PC-3 (cell line): ENCODE measurements around the gene COMT. TPM values are rescaled to one million over a fixed set of nuclear protein-coding genes. Genes with fewer than 3 reads are reported as not detected.

Source experiments
- ATAC-seq: fragments of 200-7000 bp; cut with Tn5 transposase; 2 replicates; pipeline ENCODE4 v1.9.1; 2020; ENCODE audit warnings: mild to moderate bottlenecking, moderate library complexity
- BruUV-seq: library from RNA; stranded (reverse); fragments of 400-500 nt; replicated peaks from 2 replicates; lab custom pipeline; 2021; lab: Mats Ljungman, UMichigan
- CTCF ChIA-PET: fragments of 300-600 bp; sonication (Branson Sonifier 250); formaldehyde crosslinking; loops from one replicate; lab custom pipeline; 2022; ENCODE audit warnings: antibody characterized with exemption; lab: Charles Lee
- POLR2A ChIA-PET: fragments of 300-600 bp; sonication (Branson Sonifier 250); formaldehyde crosslinking; loops from one replicate; lab custom pipeline; 2022; ENCODE audit warnings: antibody characterized with exemption; ENCODE audit not compliant: unreplicated experiment; lab: Charles Lee
- DNase-seq: peaks from one replicate; pipeline ENCODE4 v3.0.0-alpha.2; 2015
- H2AFZ ChIP-seq: fragments of 300-600 bp; sonication (generic); 2 replicates; pipeline ENCODE4 v1.6.0; 2016; ENCODE audit warnings: antibody characterized with exemption, low read length
- H3F3A ChIP-seq: fragments of 300-600 bp; sonication (generic); one replicate; pipeline ENCODE4 v1.6.0; 2017; ENCODE audit warnings: antibody characterized with exemption, low read length, control low read depth, mild to moderate bottlenecking; ENCODE audit not compliant: unreplicated experiment
- H3K27ac ChIP-seq: fragments of 300-600 bp; sonication (generic); 2 replicates; pipeline ENCODE4 v1.5.1; 2016; ENCODE audit warnings: mild to moderate bottlenecking, low read length
- H3K27me3 ChIP-seq: fragments of 300-600 bp; sonication (generic); 2 replicates; pipeline ENCODE4 v1.6.1; 2016; ENCODE audit warnings: low read length, mixed read lengths
- H3K36me3 ChIP-seq: fragments of 300-600 bp; sonication (generic); 2 replicates; pipeline ENCODE4 v1.6.1; 2016; ENCODE audit warnings: low read depth, mixed run types, low read length, mixed read lengths
- H3K4me1 ChIP-seq: fragments of 300-600 bp; sonication (generic); 2 replicates; pipeline ENCODE4 v1.5.1; 2016; ENCODE audit warnings: low read length; ENCODE audit not compliant: insufficient read depth
- H3K4me2 ChIP-seq: fragments of 300-600 bp; sonication (generic); 2 replicates; pipeline ENCODE4 v1.6.0; 2016; ENCODE audit warnings: low read length
- H3K4me3 ChIP-seq: fragments of 300-600 bp; sonication (generic); 2 replicates; pipeline ENCODE4 v1.5.1; 2016; ENCODE audit warnings: mild to moderate bottlenecking, low read length, mixed read lengths
- H3K79me2 ChIP-seq: fragments of 300-600 bp; sonication (generic); 2 replicates; pipeline ENCODE4 v1.6.1; 2017; ENCODE audit warnings: low read length, mixed read lengths
- H3K9ac ChIP-seq: fragments of 300-600 bp; sonication (generic); 2 replicates; pipeline ENCODE4 v1.6.0; 2016; ENCODE audit warnings: mild to moderate bottlenecking, low read length
- H3K9me2 ChIP-seq: fragments of 300-600 bp; sonication (generic); replicated peaks from 2 replicates; pipeline ENCODE4 v1.6.1; 2016; ENCODE audit warnings: mixed run types, low read length, mixed read lengths
- H3K9me3 ChIP-seq: fragments of 300-600 bp; sonication (generic); 2 replicates; pipeline ENCODE4 v1.6.1; 2016; ENCODE audit warnings: low read length, mixed read lengths
- H4K20me1 ChIP-seq: fragments of 300-600 bp; sonication (generic); 2 replicates; pipeline ENCODE4 v1.6.1; 2016; ENCODE audit warnings: low read length, mixed read lengths
- CTCF ChIP-seq: fragments of 300-600 bp; sonication (generic); conservative IDR thresholded peaks from 2 replicates; pipeline ENCODE4 v1.5.1; 2017; ENCODE audit warnings: antibody characterized with exemption, low read depth, mild to moderate bottlenecking, low read length
- EZH2 ChIP-seq: fragments of 300-600 bp; sonication (generic); IDR thresholded peaks from one replicate; pipeline ENCODE4 v1.6.1; 2017; ENCODE audit warnings: antibody characterized with exemption, mild to moderate bottlenecking, low read length; ENCODE audit not compliant: unreplicated experiment
- EZH2phosphoT487 ChIP-seq: fragments of 300-600 bp; sonication (generic); IDR thresholded peaks from 2 replicates; pipeline ENCODE4 v1.6.1; 2018; ENCODE audit warnings: mild to moderate bottlenecking, antibody characterized with exemption, low read length, borderline replicate concordance
- intact Hi-C: fragments of 100-400 bp; cut with micrococcal nuclease; formaldehyde crosslinking; loops from 2 replicates; pipeline ENCODE4 v1.9.0; 2023
- total RNA-seq: library from RNA; depleted of rRNA; stranded (reverse); fragments of >200 nt; gene quantifications from 2 replicates; pipeline ENCODE4 v1.2.3, GENCODE V29; 2014

Gene COMT
- total RNA-seq, 1 experiment from 2014 or later: 204 TPM

- Histone ChIP-seq H3K4me2 (no peak overlapping the region), H2AFZ (no peak overlapping the region), H3K79me2 (no peaks in the 10 kb centered on the region), H3K4me3 (no peak overlapping the region), H3K27me3 (no peaks in the 10 kb centered on the region), H3K9me2 (no peaks in the 10 kb centered on the region), H4K20me1 (no peaks in the 10 kb centered on the region), H3K36me3 (no peaks in the 10 kb centered on the region), H3K4me1 (peaks cover 18% of the 10 kb centered on the region), H3K9ac (no peak overlapping the region), H3K27ac (no peak overlapping the region), H3F3A (no peaks in the 10 kb centered on the region), H3K9me3 (no peaks in the 10 kb centered on the region)
- BruUV-seq: no TSS peak
- POLR2A ChIA-PET: interaction anchor here (0.5 kb wide), 2 partner anchors 22 to 37 kb away, joined by 3 to 7 read pairs; no protein-coding TSS in a partner anchor
- DNase-seq (peak; percentile 62), ATAC-seq (peak; percentile 65)
- intact Hi-C loops: no loop called here
- CTCF ChIA-PET: no interaction called here
- TF ChIP-seq CTCF: no peak
- TF ChIP-seq EZH2: no peak
- no peak for TF ChIP-seq EZH2phosphoT487
These were observed 42.7 kb downstream of the COMT start for GRCh38 chr22:19984201-19984753.

- Histone ChIP-seq H3K27ac (no peak overlapping the region), H3F3A (no peaks in the 10 kb centered on the region), H3K4me3 (no peak overlapping the region), H2AFZ (no peak overlapping the region), H3K9me2 (no peaks in the 10 kb centered on the region), H3K36me3 (no peaks in the 10 kb centered on the region), H3K9ac (no peak overlapping the region), H3K27me3 (no peaks in the 10 kb centered on the region), H3K4me1 (peaks cover 18% of the 10 kb centered on the region), H3K9me3 (no peaks in the 10 kb centered on the region), H4K20me1 (no peaks in the 10 kb centered on the region), H3K4me2 (no peak overlapping the region), H3K79me2 (no peaks in the 10 kb centered on the region)
- ChIA-PET CTCF (interaction anchor here (1.2 kb wide), 1 partner anchor 31 kb away, joined by 4 read pairs; no protein-coding TSS in a partner anchor), POLR2A (no interaction called here)
- intact Hi-C loops: no loop called here
- ATAC-seq (no peak), DNase-seq (no peak)
- TF ChIP-seq CTCF (no peak), EZH2 (no peak)
- BruUV-seq: no TSS peak
These were observed 43.6 kb downstream of the COMT start for GRCh38 chr22:19984851-19985811.
